ENCODE measurements around the gene SCNN1G.
"Not testable (repeated sequence)": the region's sequence is repeated elsewhere in the genome, so short reads cannot be mapped to it uniquely, and the experiment has no call there.

SCNN1G gene

GRCh38 chr16:23248261-23249194, 66.0 kb downstream of the SCNN1G start:
- no peak for TF ChIP-seq GLIS3 (CRISPR knock-in tag; IDR thresholded peaks at IDR 0.05)
- no peak for TF ChIP-seq POU6F1 (CRISPR knock-in tag; IDR thresholded peaks at IDR 0.05; ENCODE audit: borderline replicate concordance, low read depth)
- no peak for TF ChIP-seq TCF4 (CRISPR knock-in tag; IDR thresholded peaks at IDR 0.05; ENCODE audit: borderline replicate concordance)
- no peak for TF ChIP-seq CSDC2 (CRISPR knock-in tag; IDR thresholded peaks at IDR 0.05)
- TF ChIP-seq ZNF565 (CRISPR knock-in tag; conservative IDR thresholded peaks at IDR 0.05; ENCODE audit: low read depth): no peak
- no peak for TF ChIP-seq PPARA (CRISPR knock-in tag; IDR thresholded peaks at IDR 0.05; ENCODE audit: borderline replicate concordance)
- no peak for TF ChIP-seq RARB (CRISPR knock-in tag; IDR thresholded peaks at IDR 0.05)
- TF ChIP-seq TOX (CRISPR knock-in tag; IDR thresholded peaks at IDR 0.05; ENCODE audit: borderline replicate concordance): no peak
- TF ChIP-seq ZFP30 (CRISPR knock-in tag; IDR thresholded peaks at IDR 0.05): no peak
- TF ChIP-seq BACH2 (CRISPR knock-in tag; IDR thresholded peaks at IDR 0.05; ENCODE audit: borderline replicate concordance): no peak
- TF ChIP-seq ZNF70 (CRISPR knock-in tag; IDR thresholded peaks at IDR 0.05): no peak
- TF ChIP-seq ZFP3 (CRISPR knock-in tag; IDR thresholded peaks at IDR 0.05): no peak
- no peak for TF ChIP-seq PATZ1 (CRISPR knock-in tag; IDR thresholded peaks at IDR 0.05; ENCODE audit: borderline replicate concordance)
- no peak for TF ChIP-seq ESRRG (CRISPR knock-in tag; IDR thresholded peaks at IDR 0.05)
- TF ChIP-seq CSRNP3 (CRISPR knock-in tag; IDR thresholded peaks at IDR 0.05): no peak
- no peak for TF ChIP-seq ISL1 (CRISPR knock-in tag; IDR thresholded peaks at IDR 0.05)
- ATAC-seq: no peak

GRCh38 chr16:23249830-23250229, 67.3 kb downstream of the SCNN1G start:
- no peak for ATAC-seq
- TF ChIP-seq TSHZ2 (CRISPR knock-in tag; IDR thresholded peaks at IDR 0.05): no peak
- TF ChIP-seq POU6F1 (CRISPR knock-in tag; IDR thresholded peaks at IDR 0.05; ENCODE audit: borderline replicate concordance, low read depth): no peak
- TF ChIP-seq RARB (CRISPR knock-in tag; IDR thresholded peaks at IDR 0.05): no peak
- no peak for TF ChIP-seq TCF4 (CRISPR knock-in tag; IDR thresholded peaks at IDR 0.05; ENCODE audit: borderline replicate concordance)
- TF ChIP-seq GLIS3 (CRISPR knock-in tag; IDR thresholded peaks at IDR 0.05): no peak

- TF ChIP-seq ZNF70 (CRISPR knock-in tag; IDR thresholded peaks at IDR 0.05) (no peak), SNAI2 (CRISPR knock-in tag; IDR thresholded peaks at IDR 0.05) (no peak), PPARA (CRISPR knock-in tag; IDR thresholded peaks at IDR 0.05; ENCODE audit: borderline replicate concordance) (no peak), TOX (CRISPR knock-in tag; IDR thresholded peaks at IDR 0.05; ENCODE audit: borderline replicate concordance) (no peak), OSR1 (CRISPR knock-in tag; IDR thresholded peaks at IDR 0.05) (no peak), ARNTL (CRISPR knock-in tag; IDR thresholded peaks at IDR 0.05; ENCODE audit: borderline replicate concordance, low read depth) (no peak), ZNF8 (CRISPR knock-in tag; IDR thresholded peaks at IDR 0.05) (no peak), BACH2 (CRISPR knock-in tag; IDR thresholded peaks at IDR 0.05; ENCODE audit: borderline replicate concordance) (no peak)
- ATAC-seq: no peak
Observed at GRCh38 chr16:23252310-23252709, 69.8 kb downstream of the SCNN1G start.

- not testable (repeated sequence) for ATAC-seq
Observed at GRCh38 chr16:23253650-23254049, 71.1 kb downstream of the SCNN1G start.
